ENCODE data around the gene PRRG2.

The PRRG2 gene

DNA sequence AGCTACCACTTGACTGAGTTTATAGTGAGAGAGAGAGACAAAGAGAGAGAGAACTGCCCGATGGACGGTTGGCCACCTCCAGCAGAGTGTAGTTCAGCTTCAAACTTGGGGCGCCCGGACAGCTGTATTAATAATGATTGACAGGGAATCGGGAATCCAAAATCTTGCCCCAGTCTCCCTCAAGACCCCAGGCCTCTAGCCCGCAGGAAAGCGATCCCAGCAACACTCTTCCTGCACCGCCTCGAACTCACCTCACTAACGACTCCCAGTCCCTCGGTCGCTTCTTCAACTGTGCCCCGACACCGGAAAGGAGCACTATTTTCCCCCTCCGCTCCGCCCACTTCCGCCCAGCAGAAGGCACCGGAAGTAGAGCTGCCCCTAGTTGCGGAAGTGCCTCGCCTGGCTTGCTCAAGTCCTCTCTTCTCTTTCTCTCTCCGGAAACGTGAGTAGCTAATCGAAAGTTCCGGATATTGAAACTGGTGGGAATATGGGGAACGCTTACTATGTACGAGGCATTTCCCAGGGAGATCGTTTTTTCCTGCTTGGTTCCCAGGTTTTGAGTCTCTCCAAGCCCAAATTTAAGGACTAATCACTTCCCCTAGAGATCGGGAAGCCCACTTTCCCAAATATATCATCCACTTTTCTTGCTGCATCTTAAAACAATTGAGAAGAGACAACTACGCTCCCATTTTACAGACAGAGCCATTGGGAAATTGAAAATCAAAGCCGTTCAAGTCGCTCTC, 681 bp upstream of the PRRG2 start, which contains the start of gene NOSIP:
TSS of gene NOSIP (minus strand) at position 293 of the 743 bp plus-strand sequence. CDS start 19,865 bp downstream, outside the sequence.
- TF ChIP-seq POU2F2 (IDR thresholded peaks at IDR 0.05; ENCODE audit: low read depth, low read length) (peak; percentile 91), SPI1 (IDR thresholded peaks at IDR 0.05; ENCODE audit: low read depth, low read length) (peak; percentile 61), POLR2A (IDR thresholded peaks at IDR 0.05; ENCODE audit: low read depth, low read length) (peak; percentile 99), TAF1 (IDR thresholded peaks at IDR 0.05; ENCODE audit: low read depth, low read length) (peak; percentile 98), POLR2AphosphoS5 (IDR thresholded peaks at IDR 0.05; ENCODE audit: low read depth, low read length) (peak; percentile 99), PAX5 (IDR thresholded peaks at IDR 0.05; ENCODE audit: insufficient read depth, low read length, severe bottlenecking) (no peak)
- DNase-seq (ENCODE audit: insufficient read length, low spot score): peak; percentile 77
- peak; percentile 91 for FAIRE-seq

DNA sequence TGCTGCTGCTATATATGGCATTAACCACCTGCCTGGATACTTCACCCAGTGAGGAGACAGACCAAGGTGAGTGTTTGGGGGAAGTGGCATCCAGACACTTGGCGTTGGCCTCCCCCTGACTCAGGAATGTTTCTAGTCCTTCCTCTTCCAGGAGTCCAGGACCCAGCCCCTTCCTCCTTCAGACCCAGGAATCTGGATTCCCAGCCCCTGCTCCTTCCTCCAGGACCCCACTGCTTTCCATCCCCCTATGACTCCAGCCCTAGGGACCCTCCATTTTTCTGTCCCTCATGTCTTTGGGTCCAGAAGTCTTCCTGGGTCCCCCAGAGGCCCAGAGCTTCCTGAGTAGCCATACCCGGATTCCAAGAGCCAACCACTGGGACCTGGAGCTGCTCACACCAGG, 2.1 kb downstream of the PRRG2 start:
- DNase-seq (ENCODE audit: insufficient read length, low spot score) (no peak), FAIRE-seq (no peak)
- TF ChIP-seq POLR2A (IDR thresholded peaks at IDR 0.05; ENCODE audit: low read depth, low read length): no peak
- no peak for TF ChIP-seq PAX5 (IDR thresholded peaks at IDR 0.05; ENCODE audit: insufficient read depth, low read length, severe bottlenecking)
- no peak for TF ChIP-seq POLR2AphosphoS5 (IDR thresholded peaks at IDR 0.05; ENCODE audit: low read depth, low read length)
- no peak for TF ChIP-seq SPI1 (IDR thresholded peaks at IDR 0.05; ENCODE audit: low read depth, low read length)
- no peak for TF ChIP-seq POU2F2 (IDR thresholded peaks at IDR 0.05; ENCODE audit: low read depth, low read length)
- no peak for TF ChIP-seq TAF1 (IDR thresholded peaks at IDR 0.05; ENCODE audit: low read depth, low read length)

DNA sequence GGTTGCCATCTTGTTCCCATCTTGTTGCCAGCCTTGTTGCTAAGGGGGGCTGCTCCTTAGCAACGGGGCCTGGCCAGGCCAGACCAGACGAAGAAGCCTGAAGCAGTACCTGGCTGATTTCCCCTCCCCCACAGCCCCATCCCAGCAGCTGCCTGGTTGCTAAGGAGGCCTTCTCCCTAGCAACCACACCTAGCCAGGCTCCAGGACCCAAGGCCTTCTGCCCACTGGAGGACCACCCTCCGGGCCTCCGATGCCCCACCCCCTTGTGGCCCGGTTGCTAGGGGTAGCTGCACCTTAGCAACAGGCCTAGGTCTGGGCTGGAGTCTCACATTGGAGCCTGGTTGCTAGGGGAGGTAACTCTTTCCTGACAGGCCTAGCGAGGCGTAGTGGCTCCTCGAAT, 3.9 kb downstream of the PRRG2 start:
- no peak for FAIRE-seq
- TF ChIP-seq TAF1 (IDR thresholded peaks at IDR 0.05; ENCODE audit: low read depth, low read length) (no peak), POU2F2 (IDR thresholded peaks at IDR 0.05; ENCODE audit: low read depth, low read length) (no peak), POLR2AphosphoS5 (IDR thresholded peaks at IDR 0.05; ENCODE audit: low read depth, low read length) (no peak), POLR2A (IDR thresholded peaks at IDR 0.05; ENCODE audit: low read depth, low read length) (no peak), SPI1 (IDR thresholded peaks at IDR 0.05; ENCODE audit: low read depth, low read length) (no peak), PAX5 (IDR thresholded peaks at IDR 0.05; ENCODE audit: insufficient read depth, low read length, severe bottlenecking) (no peak)
- no peak for DNase-seq (ENCODE audit: insufficient read length, low spot score)

GRCh38 chr19:49587227-49587626, 6.1 kb downstream of the PRRG2 start:
- FAIRE-seq (no peak), DNase-seq (ENCODE audit: insufficient read length, low spot score) (no peak)
- no peak for TF ChIP-seq POLR2AphosphoS5 (IDR thresholded peaks at IDR 0.05; ENCODE audit: low read depth, low read length)
- TF ChIP-seq PAX5 (IDR thresholded peaks at IDR 0.05; ENCODE audit: insufficient read depth, low read length, severe bottlenecking): no peak
- TF ChIP-seq TAF1 (IDR thresholded peaks at IDR 0.05; ENCODE audit: low read depth, low read length): no peak
- TF ChIP-seq POU2F2 (IDR thresholded peaks at IDR 0.05; ENCODE audit: low read depth, low read length): no peak
- TF ChIP-seq POLR2A (IDR thresholded peaks at IDR 0.05; ENCODE audit: low read depth, low read length): no peak

DNA sequence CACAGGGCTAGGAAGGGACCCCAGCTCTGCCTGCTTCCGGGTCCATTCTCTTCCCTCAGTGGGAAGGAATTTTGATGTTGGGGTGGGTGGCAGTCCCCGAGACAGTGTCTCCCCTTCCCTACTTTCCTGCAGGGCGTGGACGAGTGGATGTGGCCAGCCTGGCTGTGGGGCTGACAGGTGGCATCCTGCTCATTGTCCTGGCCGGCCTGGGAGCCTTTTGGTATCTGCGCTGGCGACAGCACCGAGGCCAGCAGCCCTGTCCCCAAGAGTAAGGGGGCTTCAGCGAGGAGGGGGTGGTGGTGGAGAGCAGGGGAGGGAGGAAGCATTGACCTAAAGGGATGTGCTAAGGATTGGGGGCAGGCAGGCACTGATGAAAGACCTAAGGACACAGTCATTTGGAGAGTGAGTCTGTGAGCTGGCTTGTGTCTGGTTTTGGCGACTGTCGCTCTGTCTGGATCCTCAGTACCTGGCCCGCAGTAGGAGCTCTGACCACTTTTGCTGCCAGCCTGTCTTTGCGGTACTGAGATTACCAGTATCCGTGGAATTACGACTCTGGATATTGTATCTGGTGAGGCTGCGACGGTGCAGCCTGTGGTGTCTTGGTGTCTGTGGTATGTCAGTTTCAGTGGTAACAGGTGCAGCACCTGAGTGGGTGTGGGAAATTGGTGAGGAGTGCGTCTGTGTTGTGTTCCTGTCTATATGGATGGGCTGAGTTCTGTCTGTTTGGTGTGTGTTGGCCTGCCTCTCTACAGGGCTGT, 7.4 kb downstream of the PRRG2 start:
- TF ChIP-seq POU2F2 (IDR thresholded peaks at IDR 0.05; ENCODE audit: low read depth, low read length) (no peak), POLR2A (IDR thresholded peaks at IDR 0.05; ENCODE audit: low read depth, low read length) (no peak), PAX5 (IDR thresholded peaks at IDR 0.05; ENCODE audit: insufficient read depth, low read length, severe bottlenecking) (no peak), POLR2AphosphoS5 (IDR thresholded peaks at IDR 0.05; ENCODE audit: low read depth, low read length) (no peak), SPI1 (IDR thresholded peaks at IDR 0.05; ENCODE audit: low read depth, low read length) (no peak), TAF1 (IDR thresholded peaks at IDR 0.05; ENCODE audit: low read depth, low read length) (no peak)
- DNase-seq (ENCODE audit: insufficient read length, low spot score) (no peak), FAIRE-seq (peak; percentile 66)

DNA sequence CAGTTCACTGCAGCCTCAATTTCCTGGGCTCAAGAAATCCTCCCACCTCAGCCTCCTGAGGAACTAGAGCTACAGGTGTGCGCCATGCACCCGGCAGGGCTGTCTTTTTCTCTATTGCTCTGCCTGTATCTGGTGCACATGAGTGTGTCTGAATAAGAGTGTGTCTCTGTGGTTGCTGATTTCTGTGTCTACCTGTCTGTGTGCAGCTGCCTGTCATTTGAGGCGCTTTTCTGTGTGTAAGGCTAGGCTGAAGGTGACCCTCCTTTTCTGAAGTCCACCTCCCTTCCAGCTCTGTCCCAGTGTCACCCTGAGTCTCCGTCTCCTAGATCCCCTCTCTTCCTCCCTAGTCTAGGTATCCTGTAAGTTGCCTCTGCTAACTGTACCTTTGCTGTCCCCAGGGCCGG, 8.4 kb downstream of the PRRG2 start:
- TF ChIP-seq POLR2AphosphoS5 (IDR thresholded peaks at IDR 0.05; ENCODE audit: low read depth, low read length): no peak
- no peak for TF ChIP-seq TAF1 (IDR thresholded peaks at IDR 0.05; ENCODE audit: low read depth, low read length)
- TF ChIP-seq PAX5 (IDR thresholded peaks at IDR 0.05; ENCODE audit: insufficient read depth, low read length, severe bottlenecking): no peak
- FAIRE-seq (peak; percentile 16), DNase-seq (ENCODE audit: insufficient read length, low spot score) (no peak)

DNA sequence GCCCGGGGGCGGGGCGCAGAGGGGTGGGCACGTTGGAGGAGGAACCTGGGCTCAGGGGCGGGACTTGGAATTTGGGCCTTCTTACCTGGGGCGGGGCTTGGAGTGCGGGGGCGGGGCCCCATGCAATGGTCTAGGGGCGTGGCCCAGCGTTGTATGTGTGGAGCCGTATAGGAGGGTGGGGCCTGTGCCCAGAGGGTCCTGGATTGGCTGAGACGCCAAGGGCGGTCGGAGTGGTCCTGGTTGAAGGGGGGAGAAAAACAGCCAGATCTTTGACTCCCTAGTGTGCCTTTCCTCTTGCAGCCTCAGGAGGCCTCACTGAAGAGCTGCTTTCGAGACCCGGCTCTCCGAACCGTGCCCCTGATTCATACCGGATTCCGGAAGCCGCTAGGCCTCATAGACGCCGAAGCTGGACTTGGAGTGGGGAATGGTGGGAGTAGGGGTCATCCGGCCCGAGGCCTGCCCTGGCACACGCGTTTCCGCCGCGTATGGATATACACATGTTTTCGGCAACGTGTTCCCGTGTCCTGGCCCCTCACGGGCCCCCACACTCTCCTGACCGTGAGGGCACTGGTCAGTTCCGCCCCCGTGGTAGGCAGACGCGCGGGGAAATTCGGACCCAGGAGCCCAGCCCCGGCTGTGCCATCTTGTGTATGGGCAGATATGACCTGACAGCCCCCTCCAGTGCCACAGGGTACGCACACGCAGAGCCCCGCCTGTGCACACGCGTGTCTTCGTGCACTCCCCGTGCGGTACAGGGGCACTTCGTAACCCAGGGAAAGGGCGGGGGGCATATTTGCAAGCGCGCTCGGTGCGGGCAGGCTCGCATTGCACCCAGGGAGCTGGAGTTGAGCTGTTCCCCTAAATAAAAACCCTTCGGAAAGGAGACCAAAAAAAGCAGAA, 9.2 kb downstream of the PRRG2 start:
- TF ChIP-seq POLR2AphosphoS5 (IDR thresholded peaks at IDR 0.05; ENCODE audit: low read depth, low read length) (peak; percentile 87), PAX5 (IDR thresholded peaks at IDR 0.05; ENCODE audit: insufficient read depth, low read length, severe bottlenecking) (no peak), POLR2A (IDR thresholded peaks at IDR 0.05; ENCODE audit: low read depth, low read length) (peak; percentile 86), TAF1 (IDR thresholded peaks at IDR 0.05; ENCODE audit: low read depth, low read length) (peak; percentile 85; the same call in 1 of the 2 replicates), POU2F2 (IDR thresholded peaks at IDR 0.05; ENCODE audit: low read depth, low read length) (no peak), SPI1 (IDR thresholded peaks at IDR 0.05; ENCODE audit: low read depth, low read length) (no peak)

DNA sequence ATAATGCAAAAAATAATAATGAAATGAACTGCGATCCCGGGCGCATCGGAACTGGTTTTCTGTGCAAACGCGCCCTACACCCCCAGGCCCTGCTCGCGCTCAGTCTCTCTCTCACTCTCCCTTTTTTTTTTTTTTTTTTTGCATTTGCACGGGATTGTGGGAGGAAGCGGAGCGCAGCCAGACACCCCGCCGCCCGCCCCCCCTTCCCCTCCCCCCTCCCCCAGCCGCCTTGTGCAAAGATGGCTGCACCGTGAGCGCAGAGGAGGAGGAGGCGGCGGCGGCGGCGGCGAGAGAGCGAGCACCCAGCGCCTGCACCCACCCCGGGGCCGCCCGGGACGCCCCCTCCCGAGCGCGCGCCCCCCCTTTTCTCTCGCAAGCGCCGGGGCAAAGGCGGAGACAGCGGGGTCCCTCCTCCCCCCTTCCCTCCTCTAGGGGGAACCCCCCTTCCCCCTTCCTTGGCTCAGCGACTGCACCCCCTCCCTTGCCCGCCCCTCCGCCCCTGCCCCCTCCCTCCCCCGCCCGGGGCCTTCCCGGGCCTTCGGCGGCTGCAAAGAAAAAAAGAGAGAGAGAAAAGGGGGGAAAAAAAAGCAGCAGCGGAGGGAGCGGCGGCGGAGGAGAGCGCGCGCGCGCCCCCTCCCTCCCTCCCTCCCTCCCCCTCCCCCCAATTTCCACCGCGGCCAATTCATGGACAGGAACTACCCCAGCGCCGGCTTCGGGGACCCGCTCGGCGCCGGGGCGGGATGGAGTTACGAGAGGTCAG, 10.0 kb downstream of the PRRG2 start, which contains the start of gene PRR12:
TSS of gene PRR12 (plus strand) at position 212 of the 760 bp plus-strand sequence. CDS start at position 685, 473 bp downstream.
- FAIRE-seq: no peak
- DNase-seq (ENCODE audit: insufficient read length, low spot score): peak; percentile 72
- TF ChIP-seq SPI1 (IDR thresholded peaks at IDR 0.05; ENCODE audit: low read depth, low read length) (no peak), POLR2A (IDR thresholded peaks at IDR 0.05; ENCODE audit: low read depth, low read length) (no peak), POLR2AphosphoS5 (IDR thresholded peaks at IDR 0.05; ENCODE audit: low read depth, low read length) (no peak), TAF1 (IDR thresholded peaks at IDR 0.05; ENCODE audit: low read depth, low read length) (peak; percentile 25; the same call in 1 of the 2 replicates), POU2F2 (IDR thresholded peaks at IDR 0.05; ENCODE audit: low read depth, low read length) (no peak; the same call in 1 of the 2 replicates), PAX5 (IDR thresholded peaks at IDR 0.05; ENCODE audit: insufficient read depth, low read length, severe bottlenecking) (no peak)

More for the DNA sequence above, 9.2 kb downstream of the PRRG2 start:
- DNase-seq (ENCODE audit: insufficient read length, low spot score) (peak; percentile 91), FAIRE-seq (peak; percentile 99)

Data from GM12891 (cell line).